ENCODE data around the gene PANK4. TPM values are rescaled to one million over a fixed set of nuclear protein-coding genes. Genes with fewer than 3 reads are reported as not detected.

The PANK4 gene
- total and polyA plus RNA-seq, 2 of the 8 experiments (the other 6 are each of a cell fraction or from before 2014, with no cell fraction given), result 20.1 to 29.7 TPM

GRCh38 chr1:2479618-2480017, 46.8 kb downstream of the PANK4 start:
- ChIA-PET POLR2A (ENCODE audit: partially characterized antibody) (interaction anchor here (0.5 to 1.5 kb wide), 3 partner anchors 9 to 81 kb away, joined by 3 to 4 read pairs (median 3); no protein-coding TSS in a partner anchor), CTCF (ENCODE audit: partially characterized antibody) (interaction anchor here (1.2 to 2.1 kb wide), 5 partner anchors 9 to 58 kb away, joined by 3 to 8 read pairs (median 5); no protein-coding TSS in a partner anchor)
- Histone ChIP-seq H2BK5ac (ENCODE audit: low read depth, low read length) (no peak overlapping the region), H2BK120ac (replicated peaks; ENCODE audit: low read depth, low read length) (no peak overlapping the region), H4K91ac (replicated peaks; ENCODE audit: insufficient read length, low read length) (no peak overlapping the region), H3K56ac (replicated peaks; ENCODE audit: insufficient read length, low read depth, low read length) (no peak overlapping the region), H2BK12ac (ENCODE audit: low read depth, low read length) (no peak overlapping the region), H3K27ac (ENCODE audit: low read depth, low read length) (no peak overlapping the region), H3K23me2 (ENCODE audit: low read depth, low read length) (no peaks in the 10 kb centered on the region; the same call in 1 of the 2 replicates), H4K5ac (ENCODE audit: insufficient read length, low read depth, low read length) (no peak overlapping the region), H3K79me2 (ENCODE audit: control insufficient read depth in 1 of 2, insufficient read depth in 2 of 2, low read length in 2 of 2) (no peaks in the 10 kb centered on the region), H3K14ac (ENCODE audit: insufficient read length) (no peak overlapping the region), H4K8ac (ENCODE audit: extremely low read depth, insufficient read depth, low read length) (no peak overlapping the region), H2AK5ac (ENCODE audit: low read depth, low read length) (no peak overlapping the region), H2BK20ac (ENCODE audit: low read length) (no peak overlapping the region), H3K9ac (replicated peaks in 1 of 4; ENCODE audit: extremely low read depth in 1 of 4, low read depth in 3 of 4, low read length in 3 of 4) (no peak overlapping the region), H3K9me3 (ENCODE audit: insufficient read depth in 2 of 2, low read depth in 1 of 2, low read length in 1 of 2) (no peaks in the 10 kb centered on the region), H3K18ac (ENCODE audit: extremely low read depth, low read length) (no peak overlapping the region), H3K4me3 (ENCODE audit: extremely low read depth in 1 of 4, insufficient read depth in 2 of 4, low read depth in 3 of 4, low read length in 4 of 4) (no peak overlapping the region), H2AFZ (ENCODE audit: low read length) (no peak overlapping the region), H3K4me1 (replicated peaks in 1 of 4; ENCODE audit: control insufficient read depth in 3 of 4, insufficient read depth in 4 of 4, low read length in 3 of 4) (peaks cover 0 to 2% (median 0%) of the 10 kb centered on the region in 4 experiments; a peak in 1 of 7 replicates), H2BK15ac (ENCODE audit: low read length) (no peak overlapping the region), H3K36me3 (ENCODE audit: control insufficient read depth in 2 of 4, insufficient read depth in 4 of 4, low read length in 3 of 4) (no peaks in the 10 kb centered on the region), H4K20me1 (replicated peaks in 1 of 2; ENCODE audit: control insufficient read depth in 1 of 2, insufficient read depth in 2 of 2, low read length in 2 of 2) (peaks cover 0 to 4% of the 10 kb centered on the region in 2 experiments), H3K27me3 (replicated peaks in 1 of 4; ENCODE audit: control insufficient read depth in 3 of 4, extremely low read depth in 1 of 4, insufficient read depth in 3 of 4, low read length in 3 of 4) (no peaks in the 10 kb centered on the region; a peak in 1 of 7 replicates), H3K79me1 (ENCODE audit: low read depth, low read length) (no peaks in the 10 kb centered on the region), H3K23ac (ENCODE audit: insufficient read length) (no peak overlapping the region), H3K4me2 (ENCODE audit: insufficient read depth in 1 of 2, low read depth in 2 of 2, low read length in 2 of 2) (no peak overlapping the region), H3K4ac (replicated peaks; ENCODE audit: insufficient read length, low read depth, low read length) (no peak overlapping the region)
- DNase-seq (ENCODE audit: low read depth in 1 of 2, low spot score in 2 of 2), result no peak
- TF ChIP-seq RXRA (IDR thresholded peaks at IDR 0.05; ENCODE audit: insufficient read depth, low read depth, low read length) (no peak), POLR2AphosphoS5 (IDR thresholded peaks at IDR 0.05; ENCODE audit: low read depth, low read length) (no peak), EP300 (IDR thresholded peaks at IDR 0.05; ENCODE audit: borderline replicate concordance in 1 of 2, low read depth in 2 of 2, low read length in 2 of 2) (no peak), CHD1 (IDR thresholded peaks at IDR 0.05; ENCODE audit: low read depth, low read length) (no peak), ASH2L (IDR thresholded peaks at IDR 0.05; ENCODE audit: low read length) (no peak), RFX5 (IDR thresholded peaks at IDR 0.05; ENCODE audit: borderline replicate concordance, low read depth, low read length) (no peak), GTF2F1 (IDR thresholded peaks at IDR 0.05; ENCODE audit: borderline replicate concordance, low read depth, low read length) (no peak), NANOG (IDR thresholded peaks at IDR 0.05; ENCODE audit: insufficient read depth, low read depth, low read length, poor library complexity, severe bottlenecking) (no peak)
- FAIRE-seq, result no peak
- WGBS, 2 experiments (ENCODE audit: extremely low coverage in 1 of 2, insufficient coverage in 1 of 2, insufficient read length in 1 of 2, insufficient replicate concordance in 2 of 2, low coverage in 1 of 2, low lambda C conversion rate in 2 of 2, missing lambda C conversion rate in 1 of 2), result 90% methylated on average over 24 of the region's 28 CpGs; no CpG with 5 or more reads in 1 of the 2 experiments

Measured in H1 (cell line).